SW480 (cell line): ENCODE results near the gene RPL21.
A peak's percentile ranks its signal among the peaks of the same experiment; 100 is the strongest.
"Not testable (repeated sequence)": the region's sequence is repeated elsewhere in the genome, so short reads cannot be mapped to it uniquely, and the experiment has no call there.

Source experiments
- DNase-seq: peaks from one replicate; pipeline ENCODE4 v3.0.0-alpha.2; 2016; ENCODE audit warnings: low spot score

Gene RPL21

GRCh38 chr13:27251166-27252091 is at the start of gene RPL21:
RPL21 (plus strand) TSS chr13:27251558; CDS start chr13:27253777, 2,219 bp downstream.
- peak; percentile 95 for DNase-seq

- DNase-seq, result no peak
Measured at GRCh38 chr13:27201661-27202060, 49.7 kb upstream of the RPL21 start.

DNA sequence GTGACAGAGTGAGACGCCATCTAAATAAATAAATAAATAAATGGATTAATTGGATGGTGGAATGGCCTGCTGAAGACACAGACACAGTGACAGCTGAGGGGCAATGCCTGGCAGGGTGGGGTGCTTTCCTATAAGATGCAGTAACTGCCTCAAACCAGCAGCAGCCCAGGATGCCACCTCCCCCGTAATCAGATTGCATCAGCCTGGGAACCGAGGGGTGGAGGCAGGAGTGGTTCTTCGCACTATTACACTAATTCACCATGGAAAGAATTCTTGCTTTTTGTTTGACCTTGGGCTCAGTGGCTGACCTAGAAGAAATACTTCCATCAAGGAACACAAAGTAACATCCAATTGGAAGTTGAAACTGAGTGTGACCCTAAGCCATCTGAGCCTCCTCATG is 48.2 kb upstream of the RPL21 start:
- DNase-seq, result no peak

DNA sequence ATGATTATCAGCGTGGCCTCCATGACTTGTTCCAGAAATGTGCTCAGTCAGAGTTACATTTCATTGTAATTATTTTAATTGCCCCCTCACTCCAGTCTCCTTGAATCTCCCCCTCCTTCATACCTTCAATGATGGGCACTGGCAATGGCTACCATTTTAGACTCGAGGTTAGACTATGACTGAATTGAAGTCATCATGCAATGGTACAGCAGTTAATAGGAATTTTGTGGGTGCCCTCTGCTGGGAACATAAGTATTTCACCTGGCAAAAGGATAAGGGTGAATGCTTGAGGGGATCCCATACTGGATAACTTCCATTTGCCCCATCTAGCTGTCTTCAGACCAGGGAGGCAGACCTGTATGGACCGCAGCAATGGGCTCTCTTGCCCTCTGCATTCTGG is 47.5 kb upstream of the RPL21 start:
- DNase-seq, result peak; percentile 46

- no peak for DNase-seq
Measured at GRCh38 chr13:27208514-27208913, 42.8 kb upstream of the RPL21 start.

DNA sequence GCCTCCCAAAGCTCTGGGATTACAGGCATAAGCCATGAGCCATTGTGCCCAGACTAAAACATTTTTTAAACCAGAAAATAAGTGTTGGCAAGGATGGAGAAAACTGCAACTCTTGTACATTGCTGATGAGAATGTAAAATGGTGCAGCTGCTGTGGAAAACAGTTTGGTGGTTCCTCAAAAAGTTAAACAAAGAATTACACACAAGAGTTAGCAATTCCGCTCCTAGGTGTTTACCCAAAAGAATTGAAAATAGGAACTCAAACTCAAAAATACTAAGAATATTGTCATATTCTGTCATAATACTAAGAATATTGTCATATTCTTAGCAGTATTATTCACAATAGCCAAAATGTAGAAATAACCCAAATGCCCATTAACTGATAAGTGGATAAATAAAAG is 40.1 kb upstream of the RPL21 start:
- no peak for DNase-seq

DNA sequence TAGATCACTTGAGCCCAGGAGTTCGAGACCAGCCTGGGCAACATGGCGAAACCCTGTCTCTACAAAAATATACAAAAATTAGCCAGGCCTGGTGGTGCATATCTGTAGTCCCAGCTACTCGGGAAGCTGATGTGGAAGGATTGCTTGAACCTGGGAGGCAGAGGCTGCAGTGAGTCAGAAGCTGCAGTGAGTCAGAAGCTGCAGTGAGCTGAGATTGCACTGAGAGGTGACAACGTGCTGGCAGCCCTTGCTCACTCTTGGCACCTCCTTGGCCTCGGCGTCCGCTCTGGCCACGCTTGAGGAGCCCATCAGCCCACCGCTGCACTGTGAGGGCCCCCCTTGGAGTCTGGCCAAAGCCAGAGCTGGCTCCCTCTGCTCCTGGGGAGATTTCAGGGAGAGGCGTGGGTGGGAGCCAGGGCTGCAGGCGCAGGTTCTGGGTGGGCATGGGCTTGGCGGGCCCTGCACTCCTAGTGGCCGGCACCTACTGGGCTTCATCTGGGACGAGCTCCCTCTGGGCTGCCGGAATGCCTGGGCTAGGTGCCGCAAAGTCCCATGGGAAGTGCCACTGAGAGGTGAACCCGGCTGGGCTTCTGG is 39.5 kb upstream of the RPL21 start:
- DNase-seq, result no peak

DNA sequence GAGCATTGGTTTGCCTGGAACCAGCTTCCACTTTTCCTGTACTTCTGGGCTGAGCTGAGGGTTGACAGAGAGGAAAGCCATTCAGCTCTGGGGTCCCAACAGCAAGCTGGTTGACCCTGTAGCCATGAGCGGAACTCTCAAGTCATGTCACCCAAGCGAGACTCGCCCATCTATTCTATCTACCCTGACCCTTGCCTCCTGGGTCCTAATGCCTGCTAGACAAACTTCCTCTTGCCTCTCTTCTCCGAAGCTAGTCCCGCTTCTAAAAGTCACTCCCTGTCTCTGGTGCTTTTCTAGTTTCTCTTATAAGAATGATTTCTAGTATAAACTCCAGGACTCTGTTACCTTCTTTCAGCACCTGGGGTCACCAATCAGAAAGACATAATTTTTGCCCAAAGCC is 38.0 kb upstream of the RPL21 start:
- not testable (repeated sequence) for DNase-seq

GRCh38 chr13:27217791-27218190 is 33.6 kb upstream of the RPL21 start:
- not testable (repeated sequence) for DNase-seq

GRCh38 chr13:27218861-27219260 is 32.5 kb upstream of the RPL21 start:
- not testable (repeated sequence) for DNase-seq

DNA sequence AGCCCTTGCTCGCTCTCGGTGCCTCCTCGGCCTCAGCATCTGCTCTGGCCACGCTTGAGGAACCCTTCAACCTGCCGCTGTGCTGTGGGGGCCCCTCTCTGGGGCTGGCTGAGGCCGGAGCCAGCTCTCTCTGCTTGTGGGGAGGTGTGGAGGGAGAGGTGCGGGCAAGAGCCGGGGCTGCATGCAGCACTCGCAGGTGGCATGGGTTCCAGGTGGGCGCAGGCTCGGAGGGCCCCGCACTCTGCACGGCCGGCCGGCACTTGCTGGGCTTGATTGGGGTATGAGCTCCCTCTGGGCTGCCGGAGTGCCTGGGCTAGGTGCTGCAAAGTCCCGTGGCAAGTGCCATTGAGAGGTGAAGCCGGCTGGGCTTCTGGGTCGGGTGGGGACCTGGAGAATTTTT is 31.7 kb upstream of the RPL21 start:
- DNase-seq, result no peak

- not testable (repeated sequence) for DNase-seq
Measured at GRCh38 chr13:27222100-27222499, 29.3 kb upstream of the RPL21 start.

GRCh38 chr13:27226991-27227390 is 24.4 kb upstream of the RPL21 start:
- no peak for DNase-seq

GRCh38 chr13:27228131-27228530 is 23.2 kb upstream of the RPL21 start:
- DNase-seq, result no peak

DNA sequence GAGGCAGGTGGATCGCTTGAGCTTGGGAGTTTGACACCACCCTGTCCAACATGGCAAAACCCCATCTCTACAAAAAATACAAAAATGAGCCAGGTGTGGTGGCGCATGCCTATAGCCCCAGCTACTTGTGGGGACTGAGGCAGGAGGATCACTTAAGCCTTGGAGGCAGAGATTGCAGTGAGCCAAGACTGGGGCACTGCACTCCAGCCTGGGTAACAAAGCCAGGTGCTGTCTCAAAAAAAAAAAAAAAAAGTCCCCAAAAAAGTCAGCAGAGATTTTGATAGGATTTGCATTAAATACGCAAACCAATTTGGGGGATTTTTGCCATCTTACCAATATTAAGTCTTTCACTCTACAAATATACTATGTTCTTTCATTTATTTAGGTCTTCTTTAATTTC is 21.7 kb upstream of the RPL21 start:
- no peak for DNase-seq

GRCh38 chr13:27233964-27234363 is 17.4 kb upstream of the RPL21 start:
- no peak for DNase-seq

DNA sequence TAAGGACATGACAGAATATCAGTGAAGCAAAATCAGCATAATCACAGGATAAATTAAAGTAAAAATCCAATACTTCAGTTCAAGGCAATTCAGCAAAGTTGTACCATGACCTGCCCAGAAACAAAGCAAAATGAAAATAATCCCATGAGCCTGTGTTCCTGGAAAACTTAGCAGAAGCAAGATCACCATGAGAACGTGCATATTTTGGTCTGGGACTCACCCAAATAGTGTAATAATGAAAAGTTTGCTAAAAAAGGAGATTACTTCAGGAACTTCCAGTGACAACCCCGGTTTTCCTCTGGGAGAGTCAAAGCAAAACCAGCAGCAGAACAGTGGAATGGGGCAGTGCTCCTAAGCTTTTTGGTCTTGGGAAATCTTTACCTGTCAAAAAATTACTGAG is 14.9 kb upstream of the RPL21 start:
- DNase-seq, result no peak

DNA sequence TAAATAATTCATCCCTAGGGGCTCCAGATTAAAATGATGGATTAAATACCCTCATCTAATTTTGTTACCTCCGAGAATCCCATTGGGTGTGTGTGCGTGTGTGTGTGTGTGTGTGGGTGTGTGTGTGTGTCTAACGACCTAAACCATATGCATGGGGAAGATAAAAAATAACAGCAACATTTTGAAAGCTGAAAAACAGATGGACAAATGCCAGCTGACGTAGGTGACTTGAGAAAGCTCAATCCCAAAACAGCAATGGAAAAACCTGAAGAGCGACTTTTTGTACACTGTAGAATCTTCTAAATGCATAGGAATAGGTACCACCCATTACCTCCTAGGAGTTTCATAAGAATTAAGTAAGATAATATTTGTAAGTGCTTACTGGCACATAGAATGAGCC is 8.7 kb upstream of the RPL21 start:
- DNase-seq, result no peak

- DNase-seq, result no peak
Measured at GRCh38 chr13:27245610-27246009, 5.7 kb upstream of the RPL21 start.

GRCh38 chr13:27250833-27251165 is 559 bp upstream of the RPL21 start:
- no peak for DNase-seq

DNA sequence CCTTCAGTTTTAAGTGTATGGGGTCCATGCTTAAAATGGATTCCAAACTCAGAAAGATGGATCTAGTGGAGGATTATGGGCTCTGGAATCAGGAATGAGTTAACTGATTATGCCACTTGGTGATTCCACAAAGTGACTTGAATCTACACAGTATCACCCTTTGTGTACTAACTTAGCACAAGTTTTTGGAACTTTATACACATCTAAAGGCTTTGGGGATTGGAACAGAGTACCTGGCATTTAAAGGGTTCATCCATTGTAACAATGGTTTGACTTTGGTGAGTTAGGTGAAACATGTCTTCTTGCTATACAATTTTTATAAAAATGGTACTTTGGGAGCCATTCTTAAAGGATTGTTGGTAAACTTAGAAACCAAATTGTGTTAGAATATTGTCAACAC is 1.1 kb downstream of the RPL21 start:
- DNase-seq, result no peak

DNA sequence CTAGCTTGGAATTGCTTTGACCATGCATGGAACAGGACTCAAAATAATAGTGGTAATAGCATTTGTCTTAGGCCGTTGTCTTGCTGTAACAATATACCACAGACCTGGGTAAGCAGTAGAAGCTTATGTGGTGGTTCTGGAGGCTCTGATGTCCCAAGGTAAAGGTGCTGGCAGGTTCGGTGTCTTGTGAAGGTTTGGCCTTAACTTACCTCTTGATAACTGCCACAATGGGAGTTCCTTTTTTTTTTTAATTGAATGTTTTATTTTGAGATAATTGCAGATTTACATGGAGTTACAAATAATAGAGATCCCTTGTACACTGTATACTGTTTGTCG is 5.8 kb downstream of the RPL21 start:
- no peak for DNase-seq

- no peak for DNase-seq
Measured at GRCh38 chr13:27257648-27258253, 6.4 kb downstream of the RPL21 start.
